Loucy (cell line): Measurements from ENCODE around the gene NEK5.
"Not testable (repeated sequence)": the region's sequence is repeated elsewhere in the genome, so short reads cannot be mapped to it uniquely, and the experiment has no call there.

Experiments used
- H2AFZ ChIP-seq: fragments of 200-600 bp; sonication (generic); 2 replicates; pipeline ENCODE4 v1.6.0; 2016; ENCODE audit warnings: antibody characterized with exemption, mild to moderate bottlenecking, low read length, moderate library complexity
- H3F3A ChIP-seq: fragments of 200-600 bp; 2 replicates; pipeline ENCODE4 v1.6.0; 2016; ENCODE audit warnings: antibody characterized with exemption, low read depth, mild to moderate bottlenecking
- H3K27me3 ChIP-seq: fragments of 200-600 bp; sonication (generic); 2 replicates; pipeline ENCODE4 v1.6.1; 2014; ENCODE audit warnings: low read length, mild to moderate bottlenecking; ENCODE audit not compliant: insufficient read depth, poor library complexity, severe bottlenecking
- H3K36me3 ChIP-seq: fragments of 200-600 bp; sonication (generic); 2 replicates; pipeline ENCODE4 v1.6.1; 2016; ENCODE audit warnings: low read length; ENCODE audit not compliant: insufficient read depth
- H3K4me1 ChIP-seq: fragments of 200-600 bp; sonication (generic); 2 replicates; pipeline ENCODE4 v1.5.1; 2014; ENCODE audit warnings: low read length, mild to moderate bottlenecking; ENCODE audit not compliant: insufficient read depth, poor library complexity, severe bottlenecking
- H3K4me2 ChIP-seq: fragments of 200-600 bp; sonication (generic); 2 replicates; pipeline ENCODE4 v1.6.0; 2014; ENCODE audit warnings: antibody characterized with exemption, low read length, low read depth, mild to moderate bottlenecking; ENCODE audit not compliant: poor library complexity, severe bottlenecking
- H3K4me3 ChIP-seq: fragments of 200-600 bp; sonication (generic); 2 replicates; pipeline ENCODE4 v1.5.1; 2014; ENCODE audit warnings: low read length, mild to moderate bottlenecking, mixed read lengths; ENCODE audit not compliant: poor library complexity, severe bottlenecking
- H3K79me2 ChIP-seq: fragments of 200-600 bp; sonication (generic); 2 replicates; pipeline ENCODE4 v1.6.1; 2014; ENCODE audit warnings: low read length; ENCODE audit not compliant: insufficient read depth
- H3K9ac ChIP-seq: fragments of 200-600 bp; sonication (generic); 2 replicates; pipeline ENCODE4 v1.6.0; 2014; ENCODE audit warnings: mild to moderate bottlenecking, low read depth, low read length, moderate library complexity; ENCODE audit not compliant: poor library complexity, severe bottlenecking
- H3K9me2 ChIP-seq: fragments of 200-600 bp; sonication (generic); replicated peaks from 2 replicates; pipeline ENCODE4 v1.6.1; 2016; ENCODE audit warnings: low read depth, low read length, mixed read lengths
- H3K9me3 ChIP-seq: fragments of 200-600 bp; sonication (generic); 2 replicates; pipeline ENCODE4 v1.6.1; 2014; ENCODE audit warnings: mild to moderate bottlenecking, antibody characterized with exemption, low read length, low read depth; ENCODE audit not compliant: insufficient read depth
- H4K20me1 ChIP-seq: fragments of 200-600 bp; sonication (generic); 2 replicates; pipeline ENCODE4 v1.6.0; 2014; ENCODE audit warnings: antibody characterized with exemption, low read length, mild to moderate bottlenecking; ENCODE audit not compliant: insufficient read depth, poor library complexity, severe bottlenecking
- EZH2phosphoT487 ChIP-seq: fragments of 200-600 bp; IDR thresholded peaks from 2 replicates; pipeline ENCODE4 v1.6.1; 2018; ENCODE audit warnings: antibody characterized with exemption, mild to moderate bottlenecking, moderate library complexity, borderline replicate concordance
- TF ChIP-seq, protein P1 (sequence below): fragments of 200-600 bp; sonication (generic); conservative IDR thresholded peaks from 2 replicates; pipeline ENCODE4 v1.5.1; 2014; ENCODE audit warnings: mild to moderate bottlenecking, antibody characterized with exemption, low read length

The NEK5 gene

DNA sequence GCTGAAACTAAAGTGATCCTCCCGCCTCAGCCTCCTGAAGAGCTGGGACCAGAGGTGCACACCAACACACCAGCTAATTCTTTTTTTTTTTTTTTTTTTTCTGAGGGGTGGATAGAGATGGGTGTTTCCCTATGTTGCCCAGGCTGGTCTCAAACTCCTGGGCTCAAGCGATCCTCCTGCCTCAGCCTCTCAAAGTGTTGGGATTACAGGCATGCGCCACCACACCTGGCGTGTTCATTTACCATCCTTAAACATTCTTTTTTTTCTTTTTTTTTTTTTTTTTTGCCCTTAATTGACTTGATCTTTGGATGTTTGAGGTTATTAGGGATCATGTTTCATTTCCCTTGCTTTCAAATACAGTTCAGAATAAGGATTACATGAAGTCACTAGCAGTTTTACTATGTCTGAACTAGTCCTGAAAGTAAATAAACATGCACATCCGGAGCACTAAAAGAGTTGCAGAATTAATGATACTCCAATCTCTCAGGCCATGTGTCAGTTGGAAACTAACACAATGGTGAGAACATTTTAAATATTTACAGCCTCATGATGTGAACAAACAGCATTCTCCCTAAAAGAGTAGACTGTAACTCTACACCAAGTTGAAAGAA is 94.2 kb downstream of the NEK5 start:
- H3K4me1 ChIP-seq = peaks cover 3% of the 10 kb centered on the region
- TF ChIP-seq EZH2phosphoT487 = no peak
- TF ChIP-seq, protein P1, sequence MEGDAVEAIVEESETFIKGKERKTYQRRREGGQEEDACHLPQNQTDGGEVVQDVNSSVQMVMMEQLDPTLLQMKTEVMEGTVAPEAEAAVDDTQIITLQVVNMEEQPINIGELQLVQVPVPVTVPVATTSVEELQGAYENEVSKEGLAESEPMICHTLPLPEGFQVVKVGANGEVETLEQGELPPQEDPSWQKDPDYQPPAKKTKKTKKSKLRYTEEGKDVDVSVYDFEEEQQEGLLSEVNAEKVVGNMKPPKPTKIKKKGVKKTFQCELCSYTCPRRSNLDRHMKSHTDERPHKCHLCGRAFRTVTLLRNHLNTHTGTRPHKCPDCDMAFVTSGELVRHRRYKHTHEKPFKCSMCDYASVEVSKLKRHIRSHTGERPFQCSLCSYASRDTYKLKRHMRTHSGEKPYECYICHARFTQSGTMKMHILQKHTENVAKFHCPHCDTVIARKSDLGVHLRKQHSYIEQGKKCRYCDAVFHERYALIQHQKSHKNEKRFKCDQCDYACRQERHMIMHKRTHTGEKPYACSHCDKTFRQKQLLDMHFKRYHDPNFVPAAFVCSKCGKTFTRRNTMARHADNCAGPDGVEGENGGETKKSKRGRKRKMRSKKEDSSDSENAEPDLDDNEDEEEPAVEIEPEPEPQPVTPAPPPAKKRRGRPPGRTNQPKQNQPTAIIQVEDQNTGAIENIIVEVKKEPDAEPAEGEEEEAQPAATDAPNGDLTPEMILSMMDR = no peak

DNA sequence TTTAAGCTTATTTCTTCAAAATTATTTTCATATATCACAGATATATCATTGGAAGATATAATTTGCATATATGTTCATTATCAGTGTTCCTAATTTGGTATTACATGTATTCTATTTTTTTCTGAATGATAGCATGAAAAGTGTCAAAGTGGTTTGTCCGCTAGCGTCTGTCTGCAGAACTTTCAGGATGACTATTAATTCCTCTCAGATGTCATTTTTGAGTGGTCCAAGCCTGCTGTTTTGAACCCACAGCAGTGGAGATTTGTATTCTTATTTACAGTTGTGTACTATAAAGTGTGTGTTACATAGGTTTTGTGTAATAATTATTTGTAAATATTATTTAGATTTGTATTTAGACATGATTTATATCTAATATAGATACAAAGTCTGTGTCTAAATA is 95.8 kb downstream of the NEK5 start:
- Histone ChIP-seq H3F3A (no peaks in the 10 kb centered on the region), H3K9me3 (no peaks in the 10 kb centered on the region), H3K79me2 (no peaks in the 10 kb centered on the region), H3K27me3 (no peaks in the 10 kb centered on the region), H3K9me2 (no peaks in the 10 kb centered on the region), H3K36me3 (0 out of 2 replicates have a peak, but pooled peaks cover 4% of the 10 kb centered on the region), H2AFZ (no peak overlapping the region), H3K9ac (no peak overlapping the region), H3K4me1 (peaks cover 3% of the 10 kb centered on the region), H4K20me1 (no peaks in the 10 kb centered on the region), H3K4me3 (no peak overlapping the region), H3K4me2 (no peak overlapping the region)
- no peak for TF ChIP-seq EZH2phosphoT487
- TF ChIP-seq, protein P1 = no peak

More for the DNA sequence above, 94.2 kb downstream of the NEK5 start:
- H3K9me3 ChIP-seq = no peaks in the 10 kb centered on the region
- no peak overlapping the region for H2AFZ ChIP-seq
- no peaks in the 10 kb centered on the region for H3K36me3 ChIP-seq
- H3K79me2 ChIP-seq = no peaks in the 10 kb centered on the region
- H3K9me2 ChIP-seq = no peaks in the 10 kb centered on the region
- no peak overlapping the region for H3K4me2 ChIP-seq
- H3K9ac ChIP-seq = no peak overlapping the region
- H4K20me1 ChIP-seq = no peaks in the 10 kb centered on the region
- no peaks in the 10 kb centered on the region for H3F3A ChIP-seq
- H3K27me3 ChIP-seq = no peaks in the 10 kb centered on the region
- H3K4me3 ChIP-seq = no peak overlapping the region

DNA sequence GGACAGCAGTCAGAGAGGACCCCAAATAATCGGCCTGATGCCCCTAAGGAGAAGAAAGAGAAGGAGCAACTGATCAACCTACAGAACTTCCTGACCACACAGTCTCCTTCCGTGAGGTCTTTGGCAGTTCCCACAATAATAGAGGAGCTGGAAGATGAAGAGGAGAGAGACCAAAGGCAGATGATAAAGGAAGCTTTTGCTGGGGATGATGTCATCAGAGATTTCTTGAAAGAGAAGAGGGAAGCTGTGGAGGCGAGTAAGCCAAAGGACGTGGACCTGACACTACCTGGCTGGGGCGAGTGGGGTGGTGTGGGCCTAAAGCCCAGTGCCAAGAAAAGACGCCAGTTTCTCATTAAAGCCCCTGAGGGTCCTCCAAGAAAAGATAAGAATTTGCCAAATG is 98.5 kb downstream of the NEK5 start:
- not testable (repeated sequence) for H2AFZ ChIP-seq, H3K36me3 ChIP-seq, H3K79me2 ChIP-seq, H3K4me2 ChIP-seq, H3K27me3 ChIP-seq, H3K4me1 ChIP-seq, H3F3A ChIP-seq, H3K9me2 ChIP-seq, H3K9ac ChIP-seq, H4K20me1 ChIP-seq, H3K4me3 ChIP-seq, H3K9me3 ChIP-seq

DNA sequence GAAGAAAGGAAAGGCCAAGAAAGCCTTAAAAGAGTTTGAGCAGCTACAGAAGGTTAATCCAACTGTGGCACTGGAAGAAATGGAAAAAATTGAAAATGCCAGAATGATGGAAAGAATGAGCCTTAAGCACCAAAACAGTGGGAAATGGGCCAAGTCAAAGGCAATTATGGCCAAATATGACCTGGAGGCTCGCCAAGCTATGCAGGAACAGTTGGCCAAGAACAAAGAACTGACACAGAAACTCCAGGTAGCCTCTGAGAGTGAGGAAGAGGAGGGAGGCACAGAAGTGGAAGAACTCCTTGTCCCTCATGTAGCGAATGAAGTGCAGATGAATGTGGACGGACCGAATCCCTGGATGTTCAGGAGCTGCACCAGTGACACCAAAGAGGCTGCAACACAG is 99.3 kb downstream of the NEK5 start:
- no peaks in the 10 kb centered on the region for H3K79me2 ChIP-seq
- peaks cover 3% of the 10 kb centered on the region for H3K4me1 ChIP-seq
- TF ChIP-seq EZH2phosphoT487 = no peak
- TF ChIP-seq, protein P1 = no peak
- H4K20me1 ChIP-seq = no peaks in the 10 kb centered on the region
- no peak overlapping the region for H2AFZ ChIP-seq
- H3K36me3 ChIP-seq = peaks cover 5% of the 10 kb centered on the region; the same call in 1 of the 2 replicates
- H3K9ac ChIP-seq = no peak overlapping the region
- H3K4me3 ChIP-seq = no peak overlapping the region
- H3K9me2 ChIP-seq = no peaks in the 10 kb centered on the region
- no peaks in the 10 kb centered on the region for H3K27me3 ChIP-seq
- no peak overlapping the region for H3K4me2 ChIP-seq
- no peaks in the 10 kb centered on the region for H3K9me3 ChIP-seq
- no peaks in the 10 kb centered on the region for H3F3A ChIP-seq
